ENCODE measurements around the gene SNX15.

Gene SNX15

DNA sequence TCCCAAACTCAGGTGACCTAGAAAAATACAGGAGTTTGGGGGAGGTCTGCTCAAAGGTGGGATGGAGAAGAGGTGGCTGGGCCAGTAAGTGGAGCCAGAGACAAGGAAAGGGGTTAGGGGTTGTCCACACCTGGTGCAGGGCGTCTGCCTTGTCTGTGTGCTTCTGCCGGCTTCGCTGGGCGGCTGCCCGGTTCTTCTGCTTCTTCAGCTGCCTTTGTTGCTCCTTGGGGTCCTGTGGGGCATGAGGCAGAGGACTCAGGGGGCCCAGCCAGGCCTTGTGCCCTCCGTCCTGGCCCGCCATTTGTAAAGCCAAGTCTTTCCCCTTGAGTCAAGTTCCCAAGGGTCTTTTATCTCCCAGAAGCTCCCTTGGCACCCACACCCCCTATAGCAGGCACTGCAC lies 32.9 kb upstream of the SNX15 start:
- no peak for DNase-seq (ENCODE audit: low read depth in 1 of 2, low spot score in 1 of 2)
- Histone ChIP-seq H3K4me3 (replicated peaks; ENCODE audit: insufficient read depth, low read length) (no peak overlapping the region), H3K27ac (replicated peaks) (no peak overlapping the region), H3K27me3 (ENCODE audit: insufficient read depth, poor library complexity, severe bottlenecking) (no peaks in the 10 kb centered on the region)
- no peak for TF ChIP-seq GABPA (IDR thresholded peaks at IDR 0.05; ENCODE audit: low read depth)
- TF ChIP-seq, protein P1, sequence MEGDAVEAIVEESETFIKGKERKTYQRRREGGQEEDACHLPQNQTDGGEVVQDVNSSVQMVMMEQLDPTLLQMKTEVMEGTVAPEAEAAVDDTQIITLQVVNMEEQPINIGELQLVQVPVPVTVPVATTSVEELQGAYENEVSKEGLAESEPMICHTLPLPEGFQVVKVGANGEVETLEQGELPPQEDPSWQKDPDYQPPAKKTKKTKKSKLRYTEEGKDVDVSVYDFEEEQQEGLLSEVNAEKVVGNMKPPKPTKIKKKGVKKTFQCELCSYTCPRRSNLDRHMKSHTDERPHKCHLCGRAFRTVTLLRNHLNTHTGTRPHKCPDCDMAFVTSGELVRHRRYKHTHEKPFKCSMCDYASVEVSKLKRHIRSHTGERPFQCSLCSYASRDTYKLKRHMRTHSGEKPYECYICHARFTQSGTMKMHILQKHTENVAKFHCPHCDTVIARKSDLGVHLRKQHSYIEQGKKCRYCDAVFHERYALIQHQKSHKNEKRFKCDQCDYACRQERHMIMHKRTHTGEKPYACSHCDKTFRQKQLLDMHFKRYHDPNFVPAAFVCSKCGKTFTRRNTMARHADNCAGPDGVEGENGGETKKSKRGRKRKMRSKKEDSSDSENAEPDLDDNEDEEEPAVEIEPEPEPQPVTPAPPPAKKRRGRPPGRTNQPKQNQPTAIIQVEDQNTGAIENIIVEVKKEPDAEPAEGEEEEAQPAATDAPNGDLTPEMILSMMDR (IDR thresholded peaks at IDR 0.05; ENCODE audit: insufficient read depth, low read length) = no peak
- TF ChIP-seq REST (IDR thresholded peaks at IDR 0.05; ENCODE audit: insufficient replicate concordance, low read depth) = no peak
- no peak for TF ChIP-seq POLR2AphosphoS5 (IDR thresholded peaks at IDR 0.05; ENCODE audit: low read depth)
- TF ChIP-seq SPI1 (IDR thresholded peaks at IDR 0.05; ENCODE audit: borderline replicate concordance, low read depth) = no peak

- Histone ChIP-seq H3K27ac (replicated peaks) (no peak overlapping the region), H3K27me3 (ENCODE audit: insufficient read depth, poor library complexity, severe bottlenecking) (no peaks in the 10 kb centered on the region), H3K4me3 (replicated peaks; ENCODE audit: insufficient read depth, low read length) (no peak overlapping the region)
- TF ChIP-seq POLR2AphosphoS5 (IDR thresholded peaks at IDR 0.05; ENCODE audit: low read depth) (no peak), REST (IDR thresholded peaks at IDR 0.05; ENCODE audit: insufficient replicate concordance, low read depth) (no peak), GABPA (IDR thresholded peaks at IDR 0.05; ENCODE audit: low read depth) (no peak), SPI1 (IDR thresholded peaks at IDR 0.05; ENCODE audit: borderline replicate concordance, low read depth) (no peak)
- TF ChIP-seq, protein P1 (IDR thresholded peaks at IDR 0.05; ENCODE audit: insufficient read depth, low read length) = no peak
- no peak for DNase-seq (ENCODE audit: low read depth in 1 of 2, low spot score in 1 of 2)
These were observed 30.9 kb upstream of the SNX15 start for GRCh38 chr11:64996327-64996709.

- Histone ChIP-seq H3K4me3 (replicated peaks; ENCODE audit: insufficient read depth, low read length) (no peak within 1 kb of the TSS), H3K27me3 (ENCODE audit: insufficient read depth, poor library complexity, severe bottlenecking) (no peaks in the 10 kb centered on the region), H3K27ac (replicated peaks) (no peak within 1 kb of the TSS)
- TF ChIP-seq, protein P1 (IDR thresholded peaks at IDR 0.05; ENCODE audit: insufficient read depth, low read length) = peak; percentile 21
- TF ChIP-seq POLR2AphosphoS5 (IDR thresholded peaks at IDR 0.05; ENCODE audit: low read depth) = no peak
- peak; percentile 47 to 52 for DNase-seq (ENCODE audit: low read depth in 1 of 2, low spot score in 1 of 2)
These were observed 30.4 kb upstream of the SNX15 start, which contains the start of gene BATF2 for GRCh38 chr11:64996710-64997380. BATF2 (minus strand) TSS chr11:64996971; CDS start chr11:64996914, 57 bp downstream.

DNA sequence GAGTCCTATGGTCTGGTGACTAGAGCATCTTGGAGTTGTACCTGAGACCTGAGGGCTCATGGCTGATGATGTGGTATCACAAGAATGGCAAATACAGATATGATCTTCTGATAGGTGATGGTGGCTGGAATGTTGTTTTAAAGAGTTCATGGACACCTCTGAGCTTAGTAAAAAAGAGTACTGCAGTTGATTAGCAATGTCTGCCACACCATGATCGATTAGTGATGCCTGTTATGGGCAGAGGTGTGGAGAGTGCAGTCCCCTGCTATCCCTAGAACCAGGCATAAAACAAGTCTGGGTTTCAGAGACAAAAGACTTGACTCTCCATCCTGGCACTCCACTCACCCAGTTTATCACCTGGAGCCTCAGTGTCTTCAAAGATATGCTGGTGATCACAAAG lies 29.1 kb upstream of the SNX15 start:
- TF ChIP-seq, protein P1 (IDR thresholded peaks at IDR 0.05; ENCODE audit: insufficient read depth, low read length) = no peak
- TF ChIP-seq REST (IDR thresholded peaks at IDR 0.05; ENCODE audit: insufficient replicate concordance, low read depth) = no peak
- TF ChIP-seq SPI1 (IDR thresholded peaks at IDR 0.05; ENCODE audit: borderline replicate concordance, low read depth) = no peak
- TF ChIP-seq POLR2AphosphoS5 (IDR thresholded peaks at IDR 0.05; ENCODE audit: low read depth) = no peak
- TF ChIP-seq GABPA (IDR thresholded peaks at IDR 0.05; ENCODE audit: low read depth) = no peak
- H3K4me3 ChIP-seq (replicated peaks; ENCODE audit: insufficient read depth, low read length) = no peak overlapping the region
- H3K27me3 ChIP-seq (ENCODE audit: insufficient read depth, poor library complexity, severe bottlenecking) = no peaks in the 10 kb centered on the region
- no peak for DNase-seq (ENCODE audit: low read depth in 1 of 2, low spot score in 1 of 2)
- H3K27ac ChIP-seq (replicated peaks) = no peak overlapping the region

All from HL-60 (cell line).